OCI-LY1 (cell line): ENCODE data around the gene TRAF3IP1.

Experiments used
- H2AFZ ChIP-seq: fragments of 200-600 bp; sonication (generic), shearing (Covaris generic); 2 replicates; pipeline ENCODE4 v1.6.0; 2014; ENCODE audit warnings: antibody characterized with exemption, mild to moderate bottlenecking, low read length
- H3F3A ChIP-seq: fragments of 200-600 bp; sonication (generic), shearing (Covaris generic); 2 replicates; pipeline ENCODE4 v1.6.0; 2014; ENCODE audit warnings: mild to moderate bottlenecking, antibody characterized with exemption, low read length, moderate library complexity; ENCODE audit not compliant: insufficient read depth
- H3K27ac ChIP-seq: fragments of 200-600 bp; sonication (generic); 2 replicates; pipeline ENCODE4 v1.5.1; 2014; ENCODE audit warnings: low read length, mixed run types, mild to moderate bottlenecking, low read depth; ENCODE audit not compliant: poor library complexity, severe bottlenecking
- H3K27me3 ChIP-seq: fragments of 200-600 bp; sonication (generic); 2 replicates; pipeline ENCODE4 v1.6.0; 2014; ENCODE audit warnings: antibody characterized with exemption, mild to moderate bottlenecking, low read length, moderate library complexity; ENCODE audit not compliant: insufficient read depth
- H3K36me3 ChIP-seq: fragments of 200-600 bp; sonication (generic); 2 replicates; pipeline ENCODE4 v1.6.1; 2014; ENCODE audit warnings: mild to moderate bottlenecking, antibody characterized with exemption, low read length, moderate library complexity, mixed read lengths; ENCODE audit not compliant: insufficient read depth
- H3K4me1 ChIP-seq: fragments of 200-600 bp; sonication (generic); 2 replicates; pipeline ENCODE4 v1.5.1; 2014; ENCODE audit warnings: mild to moderate bottlenecking, low read length, moderate library complexity; ENCODE audit not compliant: insufficient read depth, severe bottlenecking
- H3K4me2 ChIP-seq: fragments of 200-600 bp; sonication (generic), shearing (Covaris generic); 2 replicates; pipeline ENCODE4 v1.6.1; 2014; ENCODE audit warnings: low read length
- H3K4me3 ChIP-seq: fragments of 200-600 bp; sonication (generic); 2 replicates; pipeline ENCODE4 v1.5.1; 2014; ENCODE audit warnings: low read length, low read depth, mild to moderate bottlenecking, mixed read lengths; ENCODE audit not compliant: poor library complexity, severe bottlenecking
- H3K79me2 ChIP-seq: fragments of 200-600 bp; shearing (Covaris generic); 2 replicates; pipeline ENCODE4 v1.6.1; 2016; ENCODE audit warnings: mixed run types, low read length, mixed read lengths; ENCODE audit not compliant: insufficient read depth
- H3K9ac ChIP-seq: fragments of 200-600 bp; sonication (generic), shearing (Covaris generic); 2 replicates; pipeline ENCODE4 v1.6.1; 2014; ENCODE audit warnings: mild to moderate bottlenecking, low read length, mixed read lengths
- H3K9me2 ChIP-seq: fragments of 200-600 bp; sonication (generic), shearing (Covaris generic); 2 replicates; pipeline ENCODE4 v1.6.1; 2014; ENCODE audit warnings: low read depth, mild to moderate bottlenecking, low read length, mixed read lengths
- H3K9me3 ChIP-seq: fragments of 200-600 bp; shearing (Covaris generic); 2 replicates; pipeline ENCODE4 v1.6.1; 2014; ENCODE audit warnings: low read length, mixed read lengths
- H4K20me1 ChIP-seq: fragments of 200-600 bp; sonication (generic), shearing (Covaris generic); 2 replicates; pipeline ENCODE4 v1.6.0; 2016; ENCODE audit warnings: mild to moderate bottlenecking, low read length; ENCODE audit not compliant: insufficient read depth
- EZH2 ChIP-seq: fragments of 200-600 bp; sonication (generic), shearing (Covaris generic); IDR thresholded peaks from 2 replicates; pipeline ENCODE4 v1.8.0; 2017; ENCODE audit warnings: borderline replicate concordance, mixed run types, mild to moderate bottlenecking, antibody characterized with exemption, low read length, moderate library complexity, mixed read lengths
- TF ChIP-seq, protein P1 (sequence below): fragments of 200-600 bp; sonication (generic), shearing (Covaris generic); IDR thresholded peaks from 2 replicates; pipeline ENCODE4 v1.5.1; 2017; ENCODE audit warnings: mild to moderate bottlenecking, antibody characterized with exemption, low read length, moderate library complexity, mixed read lengths

TRAF3IP1 gene

DNA sequence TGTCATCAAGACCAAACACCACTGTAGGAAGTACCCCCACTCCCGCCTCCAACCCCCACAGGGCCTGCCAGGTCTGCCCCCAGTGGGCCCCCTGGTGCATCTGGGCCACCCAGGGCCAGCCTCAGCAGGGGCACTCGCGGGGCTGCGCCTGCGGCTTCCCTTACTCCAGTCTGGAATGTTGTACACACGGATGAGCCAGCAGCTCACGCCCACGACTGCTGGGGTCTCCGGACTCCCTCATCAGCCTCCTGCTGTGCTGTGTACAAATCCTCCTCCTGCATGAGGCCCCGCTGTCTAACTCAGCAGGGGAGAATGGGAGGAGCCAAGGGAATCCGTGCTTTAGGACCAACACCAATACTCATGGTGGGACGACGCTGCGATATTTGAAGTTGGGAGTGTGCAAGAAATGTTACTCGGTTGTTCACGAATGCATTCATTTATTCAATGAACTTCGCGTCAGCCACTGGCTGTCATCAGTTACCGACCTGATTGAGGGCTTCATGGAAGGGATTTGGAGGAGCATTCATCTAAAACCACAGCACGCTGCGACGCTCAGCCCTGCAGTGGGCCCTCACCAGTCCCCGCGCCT, 105.8 kb downstream of the TRAF3IP1 start:
- Histone ChIP-seq H2AFZ (peak overlapping the region; percentile 39; the same call in 1 of the 2 replicates), H3K27me3 (0 out of 2 replicates have a peak, but pooled peaks cover 4% of the 10 kb centered on the region), H4K20me1 (no peaks in the 10 kb centered on the region), H3K79me2 (peaks cover 34% of the 10 kb centered on the region), H3K4me1 (peaks cover 26% of the 10 kb centered on the region), H3K4me3 (peak overlapping the region; percentile 93), H3F3A (no peaks in the 10 kb centered on the region), H3K9me3 (no peaks in the 10 kb centered on the region), H3K9ac (peak overlapping the region; percentile 95), H3K36me3 (peaks cover 12% of the 10 kb centered on the region), H3K4me2 (peak overlapping the region; percentile 98), H3K9me2 (no peaks in the 10 kb centered on the region), H3K27ac (peak overlapping the region; percentile 37)
- TF ChIP-seq, protein P1, sequence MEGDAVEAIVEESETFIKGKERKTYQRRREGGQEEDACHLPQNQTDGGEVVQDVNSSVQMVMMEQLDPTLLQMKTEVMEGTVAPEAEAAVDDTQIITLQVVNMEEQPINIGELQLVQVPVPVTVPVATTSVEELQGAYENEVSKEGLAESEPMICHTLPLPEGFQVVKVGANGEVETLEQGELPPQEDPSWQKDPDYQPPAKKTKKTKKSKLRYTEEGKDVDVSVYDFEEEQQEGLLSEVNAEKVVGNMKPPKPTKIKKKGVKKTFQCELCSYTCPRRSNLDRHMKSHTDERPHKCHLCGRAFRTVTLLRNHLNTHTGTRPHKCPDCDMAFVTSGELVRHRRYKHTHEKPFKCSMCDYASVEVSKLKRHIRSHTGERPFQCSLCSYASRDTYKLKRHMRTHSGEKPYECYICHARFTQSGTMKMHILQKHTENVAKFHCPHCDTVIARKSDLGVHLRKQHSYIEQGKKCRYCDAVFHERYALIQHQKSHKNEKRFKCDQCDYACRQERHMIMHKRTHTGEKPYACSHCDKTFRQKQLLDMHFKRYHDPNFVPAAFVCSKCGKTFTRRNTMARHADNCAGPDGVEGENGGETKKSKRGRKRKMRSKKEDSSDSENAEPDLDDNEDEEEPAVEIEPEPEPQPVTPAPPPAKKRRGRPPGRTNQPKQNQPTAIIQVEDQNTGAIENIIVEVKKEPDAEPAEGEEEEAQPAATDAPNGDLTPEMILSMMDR, result no peak
- no peak for TF ChIP-seq EZH2

DNA sequence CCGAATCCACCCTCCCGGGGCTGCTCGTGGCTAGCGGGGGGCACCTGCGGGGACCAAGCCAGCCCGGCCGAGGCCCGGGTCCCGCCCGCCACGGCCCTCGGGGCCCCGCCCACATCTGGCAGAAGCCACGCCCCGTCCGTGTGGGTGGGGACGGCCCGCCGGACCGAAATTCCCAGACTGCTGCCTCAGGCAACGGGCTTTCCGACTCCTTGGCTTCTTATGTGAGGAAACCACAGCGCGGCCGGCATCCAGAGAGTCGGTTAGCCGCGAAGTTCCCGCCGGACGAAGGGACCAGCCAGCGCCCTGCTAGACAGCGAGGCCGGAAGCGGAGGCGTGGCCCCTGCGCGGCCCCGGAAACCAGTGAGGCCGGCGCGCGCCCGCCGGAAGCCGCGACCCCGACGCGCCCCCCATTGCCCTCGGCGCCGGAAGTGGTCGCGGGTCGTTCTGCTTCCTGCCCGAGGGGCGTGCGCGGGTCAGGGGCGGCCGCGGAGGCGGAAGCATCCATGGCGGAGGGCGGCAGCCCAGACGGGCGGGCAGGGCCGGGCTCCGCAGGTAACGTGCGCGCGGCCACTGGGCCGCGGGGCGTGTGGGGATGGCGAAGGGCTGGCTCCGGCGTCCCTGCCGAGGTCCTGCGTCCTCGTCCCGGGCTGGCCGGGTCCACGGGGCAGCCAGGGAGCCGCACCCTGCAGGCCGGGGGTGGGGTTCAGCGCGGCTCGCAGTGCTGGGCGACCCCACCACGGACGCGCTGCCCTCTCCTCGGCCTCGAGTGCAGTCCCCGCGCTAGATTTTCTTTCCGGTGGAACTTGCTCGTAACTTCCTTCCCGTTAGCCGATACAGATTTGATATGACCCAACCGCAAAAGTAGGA, 106.5 kb downstream of the TRAF3IP1 start, which contains the start of gene ASB1:
ASB1 (plus strand) TSS at position 360 of the 867 bp plus-strand sequence; CDS start at position 504, 144 bp downstream.
- Histone ChIP-seq H3K27ac (peak within 1 kb of the TSS; percentile 37), H3F3A (no peaks in the 10 kb centered on the region), H3K4me2 (peak within 1 kb of the TSS; percentile 98), H3K4me3 (peak within 1 kb of the TSS; percentile 93), H3K79me2 (peaks cover 42% of the 10 kb centered on the region), H3K4me1 (peaks cover 26% of the 10 kb centered on the region), H3K9ac (peak within 1 kb of the TSS; percentile 95), H3K9me2 (no peaks in the 10 kb centered on the region), H3K36me3 (peaks cover 14% of the 10 kb centered on the region), H3K27me3 (0 out of 2 replicates have a peak, but pooled peaks cover 4% of the 10 kb centered on the region), H3K9me3 (no peaks in the 10 kb centered on the region), H2AFZ (peak within 1 kb of the TSS; percentile 39; the same call in 1 of the 2 replicates), H4K20me1 (no peaks in the 10 kb centered on the region)
- TF ChIP-seq, protein P1, result no peak

DNA sequence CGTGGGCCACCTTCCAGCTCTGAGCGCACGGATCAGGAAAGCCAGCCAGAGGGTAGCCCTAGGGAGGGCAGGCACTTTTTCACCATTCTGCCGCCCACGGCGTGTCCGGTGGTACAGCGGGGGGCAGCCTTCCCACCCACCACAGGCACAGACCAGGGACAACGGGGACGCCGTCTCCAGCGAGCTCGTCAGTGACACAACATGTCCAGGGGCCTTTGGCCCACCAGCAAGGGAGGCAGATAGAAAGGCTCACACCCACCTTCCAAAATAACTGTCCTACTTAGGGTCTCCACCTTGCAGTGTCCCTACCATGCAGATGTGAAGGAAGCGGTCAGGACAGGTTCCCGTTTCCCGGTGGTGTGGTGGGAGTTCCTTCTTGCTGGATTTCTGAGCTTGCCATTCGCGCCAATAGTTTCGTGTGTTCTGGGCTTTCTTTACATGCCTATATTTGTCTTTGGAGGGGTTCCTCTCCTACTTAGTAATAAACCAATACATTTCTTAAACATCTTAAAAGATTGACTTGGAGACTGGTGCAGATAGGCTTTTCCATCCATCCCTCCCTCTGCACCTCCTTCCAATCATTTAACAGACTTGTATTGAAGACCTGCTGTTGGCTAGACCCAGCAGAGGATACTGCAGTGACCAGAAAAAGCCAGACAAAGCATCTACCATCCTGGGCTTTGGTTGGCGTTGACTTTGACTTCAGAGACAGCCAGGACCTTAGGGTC, 107.3 kb downstream of the TRAF3IP1 start:
- Histone ChIP-seq H3F3A (no peaks in the 10 kb centered on the region), H3K4me1 (peaks cover 26% of the 10 kb centered on the region), H3K27ac (peak overlapping the region; percentile 13), H3K27me3 (0 out of 2 replicates have a peak, but pooled peaks cover 1% of the 10 kb centered on the region), H3K9ac (peak overlapping the region; percentile 95), H4K20me1 (no peaks in the 10 kb centered on the region), H3K4me3 (peak overlapping the region; percentile 93), H2AFZ (no peak overlapping the region), H3K9me3 (no peaks in the 10 kb centered on the region), H3K79me2 (peaks cover 50% of the 10 kb centered on the region), H3K4me2 (peak overlapping the region; percentile 98), H3K36me3 (peaks cover 17% of the 10 kb centered on the region), H3K9me2 (no peaks in the 10 kb centered on the region)
- no peak for TF ChIP-seq EZH2
- TF ChIP-seq, protein P1, result no peak
